GM23338 (cell line): ENCODE measurements around the gene RPGRIP1L. TPM values are rescaled to one million over a fixed set of nuclear protein-coding genes. Genes with fewer than 3 reads are reported as not detected.

Experiments
- ATAC-seq: fragments of 200-7000 bp; cut with Tn5 transposase; 3 replicates; pipeline ENCODE4 v1.9.1; 2020
- DNase-seq: peaks from one replicate; pipeline ENCODE4 v3.0.0-alpha.2; 2015; ENCODE audit warnings: low spot score
- H2AFZ ChIP-seq: fragments of 200-600 bp; sonication (generic); 2 replicates; pipeline ENCODE4 v1.8.0; 2016; ENCODE audit warnings: antibody characterized with exemption, mild to moderate bottlenecking, moderate library complexity
- H3F3A ChIP-seq: fragments of 200-600 bp; sonication (generic); replicated peaks from 2 replicates; pipeline ENCODE4 v1.8.0; 2017; ENCODE audit warnings: antibody characterized with exemption, mixed run types, low read depth
- H3K27ac ChIP-seq: fragments of 200-600 bp; sonication (generic); 2 replicates; pipeline ENCODE4 v1.6.1; 2016; ENCODE audit warnings: low read depth
- H3K27me3 ChIP-seq: fragments of 200-600 bp; sonication (generic); 2 replicates; pipeline ENCODE4 v1.8.0; 2016; ENCODE audit warnings: mild to moderate bottlenecking, mixed run types, moderate library complexity; ENCODE audit not compliant: insufficient read depth
- H3K36me3 ChIP-seq: fragments of 200-600 bp; sonication (generic); 2 replicates; pipeline ENCODE4 v1.8.0; 2016; ENCODE audit warnings: mild to moderate bottlenecking; ENCODE audit not compliant: insufficient read depth
- H3K4me1 ChIP-seq: fragments of 200-600 bp; sonication (generic); 2 replicates; pipeline ENCODE4 v1.8.0; 2016; ENCODE audit warnings: mild to moderate bottlenecking, moderate library complexity; ENCODE audit not compliant: insufficient read depth
- H3K4me2 ChIP-seq: fragments of 200-600 bp; sonication (generic); 2 replicates; pipeline ENCODE4 v1.7.1; 2017; ENCODE audit warnings: mixed run types
- H3K4me3 ChIP-seq: fragments of 200-600 bp; sonication (generic); 2 replicates; pipeline ENCODE4 v1.6.1; 2016; ENCODE audit warnings: mixed run types
- H3K79me2 ChIP-seq: fragments of 200-600 bp; sonication (generic); replicated peaks from 2 replicates; pipeline ENCODE4 v1.8.0; 2017; ENCODE audit warnings: mild to moderate bottlenecking; ENCODE audit not compliant: insufficient read depth
- H3K9me2 ChIP-seq: fragments of 200-600 bp; sonication (generic); 2 replicates; pipeline ENCODE4 v1.8.0; 2017; ENCODE audit not compliant: insufficient read depth
- H4K20me1 ChIP-seq: fragments of 200-600 bp; sonication (generic); replicated peaks from 2 replicates; pipeline ENCODE4 v1.8.0; 2017; ENCODE audit warnings: mild to moderate bottlenecking; ENCODE audit not compliant: insufficient read depth
- H3K27ac Mint-ChIP-seq: 2 replicates; pipeline ENCODE4 v1.8.0; 2020; ENCODE audit warnings: inconsistent platforms, mild to moderate bottlenecking, moderate library complexity, mixed read lengths
- H3K27me3 Mint-ChIP-seq: 3 replicates; pipeline ENCODE4 v1.8.0; 2022; ENCODE audit warnings: low read depth, mild to moderate bottlenecking, moderate library complexity, mixed read lengths, inconsistent platforms; ENCODE audit not compliant: insufficient read depth, poor library complexity
- H3K36me3 Mint-ChIP-seq: 3 replicates; pipeline ENCODE4 v1.8.0; 2021; ENCODE audit warnings: low read depth, mild to moderate bottlenecking, inconsistent platforms, moderate library complexity, mixed read lengths
- H3K4me1 Mint-ChIP-seq: 3 replicates; pipeline ENCODE4 v1.8.0; 2020; ENCODE audit warnings: mild to moderate bottlenecking, inconsistent platforms, mixed read lengths
- H3K4me3 Mint-ChIP-seq: 3 replicates; pipeline ENCODE4 v1.8.0; 2021; ENCODE audit warnings: moderate library complexity, mild to moderate bottlenecking, inconsistent platforms, mixed read lengths
- H3K9me3 Mint-ChIP-seq: 3 replicates; pipeline ENCODE4 v1.8.0; 2020; ENCODE audit warnings: moderate library complexity, mild to moderate bottlenecking, inconsistent platforms, mixed read lengths
- CREB1 ChIP-seq: fragments of 250-450 bp; sonication (Bioruptor Pico); IDR thresholded peaks from 2 replicates; pipeline ENCODE4 v1.5.0; 2020; ENCODE audit warnings: low read depth, mild to moderate bottlenecking, moderate library complexity
- ETS1 ChIP-seq: IDR thresholded peaks from 2 replicates; pipeline ENCODE4 v1.6.1; 2016; ENCODE audit warnings: antibody characterized with exemption
- EZH2 ChIP-seq: fragments of 200-600 bp; sonication (generic); IDR thresholded peaks from one replicate; pipeline ENCODE4 v1.8.0; 2017; ENCODE audit warnings: antibody characterized with exemption, mild to moderate bottlenecking, low read depth; ENCODE audit not compliant: unreplicated experiment
- EZH2phosphoT487 ChIP-seq: fragments of 200-600 bp; sonication (generic); IDR thresholded peaks from one replicate; pipeline ENCODE4 v1.8.1; 2018; ENCODE audit warnings: antibody characterized with exemption; ENCODE audit not compliant: unreplicated experiment
- NANOG ChIP-seq: IDR thresholded peaks from 2 replicates; pipeline ENCODE4 v1.6.1; 2016; ENCODE audit warnings: antibody characterized with exemption, borderline replicate concordance
- POLR2AphosphoS5 ChIP-seq: IDR thresholded peaks from 2 replicates; pipeline ENCODE4 v1.6.1; 2016; ENCODE audit warnings: antibody characterized with exemption, low read depth
- REST ChIP-seq: IDR thresholded peaks from one replicate; pipeline ENCODE4 v1.6.1; 2018; ENCODE audit warnings: antibody characterized with exemption; ENCODE audit not compliant: unreplicated experiment
- STAT1 ChIP-seq: IDR thresholded peaks from one replicate; pipeline ENCODE4 v1.6.1; 2016; ENCODE audit warnings: antibody characterized with exemption; ENCODE audit not compliant: unreplicated experiment
- ZNF114 ChIP-seq: fragments of 250-450 bp; sonication (Bioruptor Pico); IDR thresholded peaks from 2 replicates; pipeline ENCODE4 v1.5.0; 2020; ENCODE audit warnings: mild to moderate bottlenecking, moderate library complexity
- ZNF331 ChIP-seq: fragments of 250-450 bp; sonication (Bioruptor Pico); IDR thresholded peaks from 2 replicates; pipeline ENCODE4 v1.5.0; 2020; ENCODE audit warnings: low read depth, mild to moderate bottlenecking, moderate library complexity
- ZNF462 ChIP-seq: fragments of 250-450 bp; sonication (Bioruptor Pico); IDR thresholded peaks from 2 replicates; pipeline ENCODE4 v1.5.0; 2020; ENCODE audit warnings: mild to moderate bottlenecking, moderate library complexity
- polyA plus RNA-seq: library from polyadenylated mRNA; unstranded; fragments of >200 nt; fragmentation: Nextera tagmentation; extraction: Ambion mirVana; gene quantifications from 2 replicates; pipeline ENCODE4 v1.2.1, GENCODE V29; 2016
- total RNA-seq: library from RNA; depleted of rRNA; stranded (reverse); fragments of >200 nt; shearing (Covaris generic); gene quantifications from 2 replicates; pipeline ENCODE4 v1.2.3, GENCODE V29; 2014

The RPGRIP1L gene
- total and polyA plus RNA-seq, 2 experiments from 2014 or later, result 11.4 to 21.3 TPM

GRCh38 chr16:53715023-53715384 is 11.3 kb upstream of the RPGRIP1L start:
- peaks cover 16% of the 10 kb centered on the region for H3K4me1 Mint-ChIP-seq
- Histone ChIP-seq H3K9me2 (no peaks in the 10 kb centered on the region), H3F3A (no peaks in the 10 kb centered on the region), H3K4me1 (peaks cover 13% of the 10 kb centered on the region; the same call in 1 of the 2 replicates), H3K4me3 (no peak overlapping the region), H3K4me2 (0 out of 2 replicates have a peak overlapping the region, but pooled peaks have one; percentile 40), H3K27me3 (no peaks in the 10 kb centered on the region), H3K79me2 (peaks cover 63% of the 10 kb centered on the region), H3K27ac (no peak overlapping the region), H3K36me3 (no peaks in the 10 kb centered on the region), H4K20me1 (no peaks in the 10 kb centered on the region), H2AFZ (no peak overlapping the region)
- no peaks in the 10 kb centered on the region for H3K9me3 Mint-ChIP-seq
- TF ChIP-seq EZH2 (no peak), ZNF331 (no peak), REST (no peak), ETS1 (no peak), STAT1 (no peak), ZNF114 (CRISPR knock-in tag) (no peak), NANOG (no peak), POLR2AphosphoS5 (no peak), ZNF462 (CRISPR knock-in tag) (no peak), EZH2phosphoT487 (no peak), CREB1 (CRISPR knock-in tag) (no peak)
- no peak overlapping the region for H3K4me3 Mint-ChIP-seq
- no peak for ATAC-seq
- no peaks in the 10 kb centered on the region for H3K36me3 Mint-ChIP-seq
- H3K27me3 Mint-ChIP-seq, result no peaks in the 10 kb centered on the region
- DNase-seq, result no peak
- no peak overlapping the region for H3K27ac Mint-ChIP-seq
